Liver (tissue), 3 donors: ENCODE data around the gene CEACAM18.

Experiments used
- ATF3 ChIP-seq: IDR thresholded peaks from 2 replicates; pipeline ENCODE4 v1.6.1; 2016; ENCODE audit warnings: antibody characterized with exemption
- CTCF ChIP-seq: fragments of 150-350 bp; IDR thresholded peaks from 2 replicates; pipeline ENCODE4 v1.5.1; 2017; ENCODE audit warnings: improper control_type of control experiment, low read depth, low read length; ENCODE audit not compliant: missing input control
- FOXA1 ChIP-seq: IDR thresholded peaks from 2 replicates; pipeline ENCODE4 v1.6.1; 2016; ENCODE audit warnings: antibody characterized with exemption
- GABPA ChIP-seq, 2 donors: IDR thresholded peaks in 1 of 2; conservative IDR thresholded peaks in 1 of 2; 2 replicates each; pipeline ENCODE4 v1.6.1; 2016; ENCODE audit warnings: antibody characterized with exemption in 2 of 2, mild to moderate bottlenecking in 1 of 2, moderate library complexity in 1 of 2
- HNF4G ChIP-seq: IDR thresholded peaks from 2 replicates; pipeline ENCODE4 v1.6.1; 2016; ENCODE audit warnings: antibody characterized with exemption
- NR2F2 ChIP-seq: IDR thresholded peaks from 2 replicates; pipeline ENCODE4 v1.6.1; 2016; ENCODE audit warnings: antibody characterized with exemption
- REST ChIP-seq: IDR thresholded peaks from 2 replicates; pipeline ENCODE4 v1.6.1; 2016; ENCODE audit warnings: antibody characterized with exemption, mild to moderate bottlenecking
- TAF1 ChIP-seq: conservative IDR thresholded peaks from 2 replicates; pipeline ENCODE4 v1.6.1; 2016; ENCODE audit warnings: antibody characterized with exemption, mild to moderate bottlenecking
- donor health status: healthy.
- donor health status: healthy.

- no peak for TF ChIP-seq CTCF
- TF ChIP-seq ATF3 = no peak
- TF ChIP-seq HNF4G = no peak
- no peak for TF ChIP-seq FOXA1
- TF ChIP-seq TAF1 = no peak
- TF ChIP-seq NR2F2 = no peak
- no peak for TF ChIP-seq GABPA (IDR thresholded peaks at IDR 0.05 in 1 of 2, conservative IDR thresholded peaks at IDR 0.05 in 1 of 2)
- TF ChIP-seq REST = no peak
Measured at GRCh38 chr19:51501594-51502263, 23.4 kb downstream of the CEACAM18 start, which contains the start of gene SIGLEC12.
